Ishikawa (cell line): ENCODE data around the gene RAX.

Source experiments
- CEBPB ChIP-seq: IDR thresholded peaks from 2 replicates; pipeline ENCODE4 v1.6.1; 2012
- CREB1 ChIP-seq: IDR thresholded peaks from 2 replicates; pipeline ENCODE4 v1.6.1; 2012; ENCODE audit warnings: low read depth
- EGR1 ChIP-seq: IDR thresholded peaks from 2 replicates; pipeline ENCODE4 v1.6.1; 2012
- EP300 ChIP-seq: IDR thresholded peaks from 2 replicates; pipeline ENCODE4 v1.6.1; 2012; ENCODE audit warnings: borderline replicate concordance
- FOXM1 ChIP-seq: IDR thresholded peaks from 2 replicates; pipeline ENCODE4 v1.6.1; 2012; ENCODE audit warnings: low read depth, borderline replicate concordance
- RAD21 ChIP-seq: IDR thresholded peaks from 2 replicates; pipeline ENCODE4 v1.6.1; 2012; ENCODE audit warnings: low read depth
- TAF1 ChIP-seq: IDR thresholded peaks from 2 replicates; pipeline ENCODE4 v1.6.1; 2012; ENCODE audit warnings: low read depth, mild to moderate bottlenecking
- TCF12 ChIP-seq: IDR thresholded peaks from 2 replicates; pipeline ENCODE4 v1.6.1; 2012; ENCODE audit warnings: low read depth
- TEAD4 ChIP-seq: IDR thresholded peaks from 2 replicates; pipeline ENCODE4 v1.6.1; 2012
- YY1 ChIP-seq: IDR thresholded peaks from 2 replicates; pipeline ENCODE4 v1.6.1; 2012; ENCODE audit warnings: low read depth
- ZBTB7A ChIP-seq: IDR thresholded peaks from 2 replicates; pipeline ENCODE4 v1.6.1; 2012; ENCODE audit warnings: low read depth
- TF ChIP-seq, protein P1 (sequence below): IDR thresholded peaks from 2 replicates; pipeline ENCODE4 v1.6.1; 2012
- TF ChIP-seq, protein P2 (sequence below): IDR thresholded peaks from 2 replicates; pipeline ENCODE4 v1.6.1; 2012; ENCODE audit warnings: low read depth, mild to moderate bottlenecking

DNA sequence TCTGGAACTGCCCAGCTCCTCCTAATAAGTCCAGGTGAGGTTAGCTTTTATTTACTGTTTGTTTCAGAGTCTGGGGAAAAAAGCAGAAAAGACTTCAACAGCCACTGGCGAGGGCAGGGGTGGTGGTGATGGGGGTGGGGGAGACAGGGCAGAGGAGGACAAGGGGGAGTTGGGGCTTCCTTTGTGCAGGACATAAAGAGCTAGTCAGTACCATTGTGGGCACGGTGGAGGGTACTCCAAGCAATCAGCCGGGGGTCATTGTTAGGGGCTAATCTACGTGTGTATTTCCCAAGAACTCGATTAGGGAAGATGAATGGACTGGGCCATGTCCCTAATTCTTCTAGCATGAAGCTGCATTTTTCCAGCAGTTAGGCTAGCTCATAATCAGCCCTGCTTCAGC lies 2.8 kb upstream of the RAX start:
- TF ChIP-seq CEBPB: no peak
- no peak for TF ChIP-seq EGR1
- no peak for TF ChIP-seq FOXM1
- TF ChIP-seq EP300: no peak
- TF ChIP-seq RAD21: no peak
- no peak for TF ChIP-seq TCF12
- no peak for TF ChIP-seq TAF1
- TF ChIP-seq, protein P1, sequence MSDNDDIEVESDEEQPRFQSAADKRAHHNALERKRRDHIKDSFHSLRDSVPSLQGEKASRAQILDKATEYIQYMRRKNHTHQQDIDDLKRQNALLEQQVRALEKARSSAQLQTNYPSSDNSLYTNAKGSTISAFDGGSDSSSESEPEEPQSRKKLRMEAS: no peak
- no peak for TF ChIP-seq YY1
- TF ChIP-seq CREB1: no peak
- TF ChIP-seq ZBTB7A: no peak
- TF ChIP-seq, protein P2, sequence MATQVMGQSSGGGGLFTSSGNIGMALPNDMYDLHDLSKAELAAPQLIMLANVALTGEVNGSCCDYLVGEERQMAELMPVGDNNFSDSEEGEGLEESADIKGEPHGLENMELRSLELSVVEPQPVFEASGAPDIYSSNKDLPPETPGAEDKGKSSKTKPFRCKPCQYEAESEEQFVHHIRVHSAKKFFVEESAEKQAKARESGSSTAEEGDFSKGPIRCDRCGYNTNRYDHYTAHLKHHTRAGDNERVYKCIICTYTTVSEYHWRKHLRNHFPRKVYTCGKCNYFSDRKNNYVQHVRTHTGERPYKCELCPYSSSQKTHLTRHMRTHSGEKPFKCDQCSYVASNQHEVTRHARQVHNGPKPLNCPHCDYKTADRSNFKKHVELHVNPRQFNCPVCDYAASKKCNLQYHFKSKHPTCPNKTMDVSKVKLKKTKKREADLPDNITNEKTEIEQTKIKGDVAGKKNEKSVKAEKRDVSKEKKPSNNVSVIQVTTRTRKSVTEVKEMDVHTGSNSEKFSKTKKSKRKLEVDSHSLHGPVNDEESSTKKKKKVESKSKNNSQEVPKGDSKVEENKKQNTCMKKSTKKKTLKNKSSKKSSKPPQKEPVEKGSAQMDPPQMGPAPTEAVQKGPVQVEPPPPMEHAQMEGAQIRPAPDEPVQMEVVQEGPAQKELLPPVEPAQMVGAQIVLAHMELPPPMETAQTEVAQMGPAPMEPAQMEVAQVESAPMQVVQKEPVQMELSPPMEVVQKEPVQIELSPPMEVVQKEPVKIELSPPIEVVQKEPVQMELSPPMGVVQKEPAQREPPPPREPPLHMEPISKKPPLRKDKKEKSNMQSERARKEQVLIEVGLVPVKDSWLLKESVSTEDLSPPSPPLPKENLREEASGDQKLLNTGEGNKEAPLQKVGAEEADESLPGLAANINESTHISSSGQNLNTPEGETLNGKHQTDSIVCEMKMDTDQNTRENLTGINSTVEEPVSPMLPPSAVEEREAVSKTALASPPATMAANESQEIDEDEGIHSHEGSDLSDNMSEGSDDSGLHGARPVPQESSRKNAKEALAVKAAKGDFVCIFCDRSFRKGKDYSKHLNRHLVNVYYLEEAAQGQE: no peak
- no peak for TF ChIP-seq TEAD4
